ENCODE data around the gene ARGFX. TPM values are rescaled to one million over a fixed set of nuclear protein-coding genes. Genes with fewer than 3 reads are reported as not detected.
"Not testable (repeated sequence)": the region's sequence is repeated elsewhere in the genome, so short reads cannot be mapped to it uniquely, and the experiment has no call there.

The ARGFX gene
- polyA plus RNA-seq, 1 of the 3 experiments (the other 2 are of a cell fraction), result not detected

GRCh38 chr3:121595765-121596406 is 28.1 kb downstream of the ARGFX start:
- Histone ChIP-seq H2AFZ (ENCODE audit: low read depth) (no peak overlapping the region), H3K27me3 (ENCODE audit: insufficient read depth) (no peaks in the 10 kb centered on the region; the same call in 1 of the 2 replicates), H3K36me3 (replicated peaks in 1 of 2; ENCODE audit: control insufficient read depth in 1 of 2, insufficient read depth in 2 of 2, low read length in 1 of 2) (no peaks in the 10 kb centered on the region), H3K79me2 (ENCODE audit: insufficient read depth) (no peaks in the 10 kb centered on the region), H3K4me2 (no peak overlapping the region), H3K27ac (ENCODE audit: low read depth in 2 of 2, low read length in 1 of 2) (no peak overlapping the region), H3K4me3 (ENCODE audit: low read depth in 2 of 2, low read length in 1 of 2) (no peak overlapping the region), H3K9me2 (no peaks in the 10 kb centered on the region), H3K4me1 (ENCODE audit: control insufficient read depth in 1 of 2, insufficient read depth in 2 of 2, low read depth in 1 of 2, low read length in 1 of 2) (no peaks in the 10 kb centered on the region), H4K20me1 (ENCODE audit: insufficient read depth) (no peaks in the 10 kb centered on the region), H3K9me3 (no peaks in the 10 kb centered on the region), H3F3A (replicated peaks; ENCODE audit: insufficient read depth) (no peaks in the 10 kb centered on the region), H3K9ac (no peak overlapping the region)
- no peak for DNase-seq
- ChIA-PET CTCF (no interaction called here), POLR2A (no interaction called here)
- 49% methylated on average over 4 of the region's 4 CpGs for WGBS (ENCODE audit: low lambda C conversion rate)
- TF ChIP-seq POLR2AphosphoS5 (IDR thresholded peaks at IDR 0.05; ENCODE audit: low read depth, low read length) (no peak), PBX3 (IDR thresholded peaks at IDR 0.05) (no peak)

- Histone ChIP-seq H3K9ac (no peak overlapping the region), H3K9me2 (no peaks in the 10 kb centered on the region), H3K79me2 (ENCODE audit: insufficient read depth) (no peaks in the 10 kb centered on the region), H3K4me2 (no peak overlapping the region), H3F3A (replicated peaks; ENCODE audit: insufficient read depth) (no peaks in the 10 kb centered on the region), H3K27me3 (ENCODE audit: insufficient read depth) (no peaks in the 10 kb centered on the region), H3K4me1 (ENCODE audit: control insufficient read depth in 1 of 2, insufficient read depth in 2 of 2, low read depth in 1 of 2, low read length in 1 of 2) (no peaks in the 10 kb centered on the region), H3K27ac (ENCODE audit: low read depth in 2 of 2, low read length in 1 of 2) (no peak overlapping the region), H3K9me3 (no peaks in the 10 kb centered on the region), H4K20me1 (ENCODE audit: insufficient read depth) (no peaks in the 10 kb centered on the region), H3K4me3 (ENCODE audit: low read depth in 2 of 2, low read length in 1 of 2) (no peak overlapping the region), H2AFZ (ENCODE audit: low read depth) (no peak overlapping the region), H3K36me3 (replicated peaks in 1 of 2; ENCODE audit: control insufficient read depth in 1 of 2, insufficient read depth in 2 of 2, low read length in 1 of 2) (no peaks in the 10 kb centered on the region)
- CTCF ChIA-PET, result no interaction called here
- TF ChIP-seq FOXM1 (IDR thresholded peaks at IDR 0.05; ENCODE audit: low read depth), result no peak
- no peak for TF ChIP-seq FOSL2 (IDR thresholded peaks at IDR 0.05; ENCODE audit: borderline replicate concordance, low read depth)
- no peak for TF ChIP-seq REST (IDR thresholded peaks at IDR 0.05; ENCODE audit: low read depth, low read length)
- no peak for TF ChIP-seq USF2 (IDR thresholded peaks at IDR 0.05; ENCODE audit: borderline replicate concordance, low read depth, low read length)
- no peak for TF ChIP-seq CTCF (IDR thresholded peaks at IDR 0.05)
- TF ChIP-seq SMC3 (IDR thresholded peaks at IDR 0.05; ENCODE audit: low read depth, low read length), result no peak
- no peak for TF ChIP-seq JUND (IDR thresholded peaks at IDR 0.05)
- no peak for TF ChIP-seq MEF2A (IDR thresholded peaks at IDR 0.05; ENCODE audit: borderline replicate concordance, low read depth)
- TF ChIP-seq MAX (IDR thresholded peaks at IDR 0.05; ENCODE audit: low read depth), result no peak
- DNase-seq, result no peak
- POLR2A ChIA-PET, result no interaction called here
- 69% methylated on average over 2 of the region's 2 CpGs for WGBS (ENCODE audit: low lambda C conversion rate)
These were observed 30.8 kb downstream of the ARGFX start for GRCh38 chr3:121598564-121598963.

GRCh38 chr3:121599900-121600299 is 32.2 kb downstream of the ARGFX start:
- POLR2A ChIA-PET; H3K9me2 ChIP-seq; H3K9me3 ChIP-seq; H3K27me3 ChIP-seq (ENCODE audit: insufficient read depth); CTCF ChIA-PET; H3K4me2 ChIP-seq; H3K4me1 ChIP-seq (ENCODE audit: control insufficient read depth in 1 of 2, insufficient read depth in 2 of 2, low read depth in 1 of 2, low read length in 1 of 2); H3F3A ChIP-seq (replicated peaks; ENCODE audit: insufficient read depth); H3K9ac ChIP-seq; H3K27ac ChIP-seq (ENCODE audit: low read depth in 2 of 2, low read length in 1 of 2); H3K79me2 ChIP-seq (ENCODE audit: insufficient read depth); H4K20me1 ChIP-seq (ENCODE audit: insufficient read depth); H2AFZ ChIP-seq (ENCODE audit: low read depth); H3K36me3 ChIP-seq (replicated peaks in 1 of 2; ENCODE audit: control insufficient read depth in 1 of 2, insufficient read depth in 2 of 2, low read length in 1 of 2); H3K4me3 ChIP-seq (ENCODE audit: low read depth in 2 of 2, low read length in 1 of 2); DNase-seq: not testable (repeated sequence)
- WGBS (ENCODE audit: low lambda C conversion rate), result 44% methylated on average over 2 of the region's 2 CpGs

All from SK-N-SH (cell line).